Right cardiac atrium (tissue), 5 donors: Measurements from ENCODE around the gene NTN1. TPM values are rescaled to one million over a fixed set of nuclear protein-coding genes. Genes with fewer than 3 reads are reported as not detected.

Source experiments
- ATAC-seq, 2 donors: fragments of 200-7000 bp; cut with Tn5 transposase; one replicate each; pipeline versions ENCODE4 v1.8.0 to v1.9.1; 2020; ENCODE audit warnings: moderate library complexity in 2 of 2, mild to moderate bottlenecking in 1 of 2
- DNase-seq, 3 donors: peaks; one replicate each; pipeline ENCODE4 v3.0.0-alpha.2; 2020
- H3K27ac ChIP-seq: one replicate; pipeline ENCODE4 v1.5.1; 2013; ENCODE audit warnings: mild to moderate bottlenecking, low read length, control low read depth, moderate library complexity
- H3K27me3 ChIP-seq: one replicate; pipeline ENCODE4 v1.6.1; 2013; ENCODE audit not compliant: control insufficient read depth, insufficient read depth
- H3K4me1 ChIP-seq: one replicate; pipeline ENCODE4 v1.6.1; 2013; ENCODE audit warnings: low read length; ENCODE audit not compliant: control insufficient read depth, insufficient read depth
- H3K4me3 ChIP-seq: one replicate; pipeline ENCODE4 v1.5.1; 2013; ENCODE audit warnings: low read length, control low read depth
- H3K9me3 ChIP-seq: one replicate; pipeline ENCODE4 v1.6.1; 2013; ENCODE audit warnings: low read length; ENCODE audit not compliant: control insufficient read depth
- WGBS: extraction: QIAGEN DNeasy Blood & Tissue Kit; methylation state at CpG from one replicate; pipeline ENCODE4 v1.1.7; 2013; 5-methylcytosine and 5-hydroxymethylcytosine counted together
- intact Hi-C, 4 donors: fragments of 100-400 bp; cut with DNase I; formaldehyde crosslinking; loops; one replicate each; pipeline versions ENCODE4 v1.11.0 to v1.14.0; 2022 to 2023
- polyA plus RNA-seq: library from polyadenylated mRNA; stranded (reverse); fragments of 200-250 nt; gene quantifications from one replicate; pipeline ENCODE4 v1.2.3, GENCODE V29; 2013
- total RNA-seq, 4 donors: library from RNA; stranded (reverse); fragmentation: NEBNext Ultra II Directional; extraction: Animal tissue kit (Norgen Biotek cat#: 25700); gene quantifications; one replicate each; pipeline ENCODE4 v1.2.1, GENCODE V29; 2021
- donor health status: healthy with polysubstance abuse.
- donor health status: DM: no; HTN: yes; CAD: no.
- donor health status: DM: no; HTN: no; CAD: no.
- donor health status: DM: no; HTN: yes; CAD: no; lungs with severe emphysema.
- donor health status: DM: yes; HTN: yes; CAD: no.

The NTN1 gene
- total and polyA plus RNA-seq, 5 donors, result 90.5 to 265 (median 179) TPM

DNA sequence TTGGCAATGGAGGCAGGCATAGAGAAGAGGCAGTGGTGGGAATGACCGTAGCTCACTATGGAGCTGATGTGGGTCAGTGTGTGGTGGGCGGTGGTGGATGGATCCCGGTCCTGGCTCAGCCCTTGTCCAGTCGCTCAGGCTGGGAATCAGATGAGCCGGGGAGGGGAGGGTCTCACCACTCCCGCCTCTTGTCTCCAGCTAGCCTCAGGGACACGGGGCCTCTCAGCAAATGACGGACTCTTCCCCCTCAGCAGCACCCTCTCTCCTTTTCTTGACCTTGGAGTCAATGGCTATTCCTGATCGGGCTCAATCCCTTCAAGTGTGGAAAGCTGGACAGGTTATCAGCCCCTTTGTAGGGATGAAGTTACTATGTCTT, 208.5 kb downstream of the NTN1 start:
- Histone ChIP-seq H3K9me3 (no peaks in the 10 kb centered on the region), H3K27ac (no peak overlapping the region), H3K4me1 (no peaks in the 10 kb centered on the region), H3K27me3 (no peaks in the 10 kb centered on the region), H3K4me3 (no peak overlapping the region)
- intact Hi-C loops, result no loop called here
- no peak for ATAC-seq
- DNase-seq, result peak in 1 of 3 donors; percentile 18
- 85% methylated on average over 9 of the region's 9 CpGs for WGBS

DNA sequence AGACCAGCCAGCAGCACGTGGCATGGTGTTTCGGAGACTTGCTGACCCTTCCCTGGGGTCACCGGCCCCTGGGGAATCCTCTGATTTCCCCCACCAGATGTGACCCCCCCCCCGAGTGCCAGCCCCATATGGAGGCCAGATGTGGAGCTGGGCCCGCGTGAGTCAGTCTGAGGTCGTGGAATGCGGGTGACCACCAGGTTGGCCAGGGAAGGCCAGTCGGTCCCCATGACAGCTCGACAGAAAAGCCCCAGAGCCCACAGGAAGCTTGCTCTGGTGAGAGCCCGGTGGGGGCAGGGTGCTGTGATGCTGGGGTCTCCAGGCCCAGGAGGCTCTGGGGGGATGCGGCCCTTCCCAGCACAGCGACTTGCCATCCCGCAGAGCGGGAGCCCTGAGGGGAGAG, 209.0 kb downstream of the NTN1 start:
- Histone ChIP-seq H3K4me1 (no peaks in the 10 kb centered on the region), H3K27me3 (no peaks in the 10 kb centered on the region), H3K4me3 (no peak overlapping the region), H3K27ac (no peak overlapping the region), H3K9me3 (no peaks in the 10 kb centered on the region)
- WGBS, result 75% methylated on average over 15 of the region's 15 CpGs
- intact Hi-C loops, result no loop called here
- DNase-seq, result peak in 2 of 3 donors; percentile 33 to 37
- no peak for ATAC-seq

DNA sequence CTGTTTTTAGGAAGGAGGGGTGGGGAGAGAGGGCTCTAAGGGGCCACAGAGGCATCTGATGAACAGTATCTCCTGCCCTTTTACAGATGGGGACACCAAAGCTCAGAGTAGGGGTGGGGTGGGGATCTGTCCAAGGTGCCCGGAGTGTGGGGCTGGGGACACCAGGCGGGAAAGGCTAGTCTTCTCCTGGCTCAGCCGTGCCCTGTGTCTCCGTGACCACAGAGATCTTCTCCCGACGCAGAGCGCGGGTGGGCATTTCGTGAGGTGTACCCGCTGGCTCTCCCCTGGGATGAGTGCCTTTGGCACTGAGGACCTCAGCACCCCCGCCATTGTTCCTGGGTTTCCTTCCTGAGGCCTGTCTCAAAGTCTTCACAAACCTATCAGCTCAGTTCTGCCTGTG, 209.6 kb downstream of the NTN1 start:
- no peaks in the 10 kb centered on the region for H3K9me3 ChIP-seq
- no peaks in the 10 kb centered on the region for H3K27me3 ChIP-seq
- 84% methylated on average over 11 of the region's 11 CpGs for WGBS
- H3K4me3 ChIP-seq, result no peak overlapping the region
- no peak for ATAC-seq
- DNase-seq, result peak in 2 of 3 donors; percentile 36 to 54
- intact Hi-C loops, result no loop called here
- H3K4me1 ChIP-seq, result no peaks in the 10 kb centered on the region
- no peak overlapping the region for H3K27ac ChIP-seq

DNA sequence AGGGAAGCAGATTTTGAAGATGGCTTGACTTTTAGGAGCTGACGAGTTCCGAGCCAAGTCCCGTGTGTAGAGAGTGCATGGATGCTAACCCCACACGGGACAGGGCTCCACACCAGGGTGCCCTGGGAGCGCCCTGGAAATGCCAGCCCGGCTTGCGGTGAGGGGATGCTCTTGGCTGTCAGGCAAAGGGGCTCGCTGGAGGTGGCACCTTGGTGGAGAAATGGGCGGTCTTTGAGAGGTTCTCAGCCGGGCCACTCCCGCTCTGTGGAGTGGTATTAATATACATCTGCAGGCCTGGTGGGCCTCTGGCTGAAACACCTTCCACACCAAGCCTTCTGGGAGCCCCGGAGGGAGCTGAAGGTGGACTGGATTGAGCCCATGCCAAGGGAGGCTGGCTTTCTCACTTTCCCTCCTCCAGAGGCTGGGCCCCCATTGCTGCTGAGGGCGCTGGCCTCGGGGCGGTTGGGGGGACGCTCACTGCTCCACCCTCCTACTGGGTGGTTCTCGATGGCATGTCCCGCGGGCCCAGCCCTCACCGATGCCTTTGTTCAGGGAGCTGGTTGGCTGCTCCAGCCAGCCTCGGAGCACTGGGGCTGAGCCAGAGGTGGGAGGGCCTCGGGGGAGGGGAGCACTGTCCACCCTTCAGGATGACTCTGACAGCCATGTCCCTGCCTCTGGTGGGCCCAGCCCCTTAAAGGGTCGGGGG, 210.3 kb downstream of the NTN1 start:
- Histone ChIP-seq H3K4me1 (no peaks in the 10 kb centered on the region), H3K9me3 (no peaks in the 10 kb centered on the region), H3K27ac (no peak overlapping the region), H3K27me3 (no peaks in the 10 kb centered on the region), H3K4me3 (no peak overlapping the region)
- DNase-seq, result peak in 2 of 3 donors; percentile 52 to 65
- 83% methylated on average over 23 of the region's 23 CpGs for WGBS
- ATAC-seq, result no peak
- intact Hi-C loops, result no loop called here

DNA sequence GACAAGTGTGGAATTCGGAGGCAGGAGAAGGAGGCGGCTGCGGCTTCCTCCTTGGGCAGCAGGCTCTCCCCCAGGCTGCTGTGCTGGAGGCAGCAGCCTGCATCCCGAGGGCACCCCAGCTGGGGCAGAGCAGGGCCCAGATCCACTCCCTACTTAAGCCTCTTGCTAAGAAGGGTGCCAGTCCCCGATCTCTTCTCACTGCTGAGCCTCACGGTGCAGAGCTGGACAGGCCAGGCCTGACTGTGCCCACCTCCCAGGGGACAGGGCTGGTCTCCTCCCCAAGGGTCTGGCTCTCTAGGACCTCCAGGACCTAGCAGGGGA, 210.8 kb downstream of the NTN1 start:
- no peak overlapping the region for H3K4me3 ChIP-seq

GRCh38 chr17:9232591-9233270, 211.4 kb downstream of the NTN1 start:
- no peak for ATAC-seq
- WGBS, result 70% methylated on average over 22 of the region's 22 CpGs
- H3K27ac ChIP-seq, result no peak overlapping the region
- H3K9me3 ChIP-seq, result no peaks in the 10 kb centered on the region
- intact Hi-C loops, result no loop called here
- no peaks in the 10 kb centered on the region for H3K27me3 ChIP-seq
- H3K4me1 ChIP-seq, result no peaks in the 10 kb centered on the region
- H3K4me3 ChIP-seq, result no peak overlapping the region
- peak in 2 of 3 donors; percentile 29 to 33 for DNase-seq

More for the DNA sequence above, 210.8 kb downstream of the NTN1 start:
- no peaks in the 10 kb centered on the region for H3K9me3 ChIP-seq
- no peak overlapping the region for H3K27ac ChIP-seq
- DNase-seq (no peak), ATAC-seq (no peak)
- intact Hi-C loops, result no loop called here
- H3K27me3 ChIP-seq, result no peaks in the 10 kb centered on the region
- no peaks in the 10 kb centered on the region for H3K4me1 ChIP-seq
- 89% methylated on average over 6 of the region's 6 CpGs for WGBS

DNA sequence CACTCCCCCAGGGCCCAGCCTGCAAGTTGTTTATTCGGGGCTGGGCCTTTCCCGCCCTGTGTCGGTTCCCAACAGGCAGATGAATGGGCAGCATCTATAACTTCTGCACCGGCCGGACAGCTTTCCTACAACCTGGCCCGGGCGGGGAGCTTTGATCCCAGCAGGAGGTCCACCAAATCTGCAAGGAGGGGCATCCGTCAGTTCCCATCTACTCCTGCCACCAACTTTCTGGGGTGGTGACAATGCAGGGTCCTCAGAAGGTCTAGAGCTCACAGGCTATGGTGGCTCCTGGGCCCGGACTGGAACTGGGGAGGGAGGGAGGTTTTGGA, 211.9 kb downstream of the NTN1 start:
- no peak overlapping the region for H3K27ac ChIP-seq
- ATAC-seq (no peak), DNase-seq (peak in 1 of 3 donors; percentile 24)
- H3K4me1 ChIP-seq, result no peaks in the 10 kb centered on the region
- intact Hi-C loops, result no loop called here
- no peaks in the 10 kb centered on the region for H3K27me3 ChIP-seq
- no peaks in the 10 kb centered on the region for H3K9me3 ChIP-seq
- WGBS, result 80% methylated on average over 9 of the region's 9 CpGs
- no peak overlapping the region for H3K4me3 ChIP-seq

- Histone ChIP-seq H3K4me3 (no peak overlapping the region), H3K27ac (no peak overlapping the region), H3K4me1 (no peaks in the 10 kb centered on the region), H3K27me3 (no peaks in the 10 kb centered on the region), H3K9me3 (no peaks in the 10 kb centered on the region)
- intact Hi-C loops, result no loop called here
- WGBS, result 94% methylated on average over 7 of the region's 7 CpGs
- ATAC-seq, result no peak
- DNase-seq, result peak in 2 of 3 donors; percentile 13 to 51
Measured at GRCh38 chr17:9233761-9234160, 212.5 kb downstream of the NTN1 start.

DNA sequence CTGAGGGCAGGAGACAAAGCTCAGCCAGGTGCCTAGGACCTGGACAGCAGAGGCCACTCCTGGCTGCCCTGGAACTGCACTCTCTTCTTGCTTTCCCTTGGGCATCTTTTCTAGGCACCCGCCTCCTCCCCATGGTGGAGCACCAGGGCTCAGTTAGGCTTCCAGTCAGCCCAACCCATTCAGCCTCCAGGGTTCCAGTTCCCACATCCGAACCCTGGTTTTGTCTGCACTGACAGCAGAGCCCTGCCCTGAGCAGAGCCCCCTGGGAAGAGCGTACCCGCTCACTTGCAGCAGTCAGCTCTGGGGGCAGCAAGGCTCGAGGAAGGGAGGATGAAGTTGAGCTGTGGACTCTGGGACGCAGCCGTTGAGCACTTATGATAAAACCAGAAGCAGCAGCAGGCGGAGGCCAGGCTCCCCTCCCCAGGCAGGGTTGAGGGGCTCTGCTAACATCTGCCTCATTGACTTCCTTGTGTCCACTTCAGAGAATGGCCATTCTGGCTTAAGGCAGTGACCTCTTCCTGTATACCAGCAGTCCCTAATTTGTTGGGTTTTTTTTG, 213.2 kb downstream of the NTN1 start:
- ATAC-seq (no peak), DNase-seq (peak in 2 of 3 donors; percentile 13 to 28)
- intact Hi-C loops, result no loop called here
- 71% methylated on average over 8 of the region's 8 CpGs for WGBS
- Histone ChIP-seq H3K9me3 (no peaks in the 10 kb centered on the region), H3K27ac (no peak overlapping the region), H3K27me3 (no peaks in the 10 kb centered on the region), H3K4me3 (no peak overlapping the region), H3K4me1 (peaks cover 7% of the 10 kb centered on the region)

- intact Hi-C loops, result no loop called here
- no peak for ATAC-seq
- DNase-seq, result no peak
- WGBS, result 84% methylated on average over 4 of the region's 4 CpGs
- Histone ChIP-seq H3K4me3 (no peak overlapping the region), H3K27me3 (no peaks in the 10 kb centered on the region), H3K4me1 (peaks cover 7% of the 10 kb centered on the region), H3K9me3 (no peaks in the 10 kb centered on the region), H3K27ac (no peak overlapping the region)
Measured at GRCh38 chr17:9235346-9235745, 214.0 kb downstream of the NTN1 start.

- Histone ChIP-seq H3K27ac (no peak overlapping the region), H3K4me3 (no peak overlapping the region), H3K27me3 (no peaks in the 10 kb centered on the region), H3K9me3 (no peaks in the 10 kb centered on the region), H3K4me1 (peaks cover 13% of the 10 kb centered on the region)
- peak in 2 of 3 donors; percentile 28 to 35 for DNase-seq
- no peak for ATAC-seq
- intact Hi-C loops, result no loop called here
- WGBS, result 74% methylated on average over 7 of the region's 7 CpGs
Measured at GRCh38 chr17:9236286-9237052, 215.2 kb downstream of the NTN1 start.
